ENCODE results near the gene SLC6A17.

Gene SLC6A17

GRCh38 chr1:110205591-110206155, 55.4 kb downstream of the SLC6A17 start:
- no peak for TF ChIP-seq CTCF (IDR thresholded peaks at IDR 0.05; ENCODE audit: low read length, missing control alignments)
- H3K4me3 ChIP-seq (replicated peaks; ENCODE audit: low read depth, low read length), result no peak overlapping the region
- no peak for DNase-seq (ENCODE audit: low read depth)

- no peak for TF ChIP-seq CTCF (IDR thresholded peaks at IDR 0.05; ENCODE audit: low read length, missing control alignments)
- no peak for DNase-seq (ENCODE audit: low read depth)
- H3K4me3 ChIP-seq (replicated peaks; ENCODE audit: low read depth, low read length), result no peak overlapping the region
Measured at GRCh38 chr1:110206261-110206920, 56.1 kb downstream of the SLC6A17 start.

GRCh38 chr1:110207831-110208230, 57.5 kb downstream of the SLC6A17 start:
- TF ChIP-seq CTCF (IDR thresholded peaks at IDR 0.05; ENCODE audit: low read length, missing control alignments), result peak; percentile 92

GRCh38 chr1:110208916-110209645, 58.8 kb downstream of the SLC6A17 start:
- DNase-seq (ENCODE audit: low read depth), result no peak
- H3K4me3 ChIP-seq (replicated peaks; ENCODE audit: low read depth, low read length), result peak overlapping the region; percentile 54
- TF ChIP-seq CTCF (IDR thresholded peaks at IDR 0.05; ENCODE audit: low read length, missing control alignments), result no peak

More at GRCh38 chr1:110207831-110208230, 57.5 kb downstream of the SLC6A17 start:
- peak; percentile 57 for DNase-seq (ENCODE audit: low read depth)
- H3K4me3 ChIP-seq (replicated peaks; ENCODE audit: low read depth, low read length), result no peak overlapping the region

- peak; percentile 79 for DNase-seq (ENCODE audit: low read depth)
- peak within 1 kb of the TSS; percentile 54 for H3K4me3 ChIP-seq (replicated peaks; ENCODE audit: low read depth, low read length)
- no peak for TF ChIP-seq CTCF (IDR thresholded peaks at IDR 0.05; ENCODE audit: low read length, missing control alignments)
Measured at GRCh38 chr1:110209715-110210603, 59.7 kb downstream of the SLC6A17 start, which contains the start of gene KCNC4. Gene KCNC4, plus strand, starts transcription at chr1:110210314. Its CDS starts 1,186 bp downstream, at chr1:110211500.

Measured in fibroblast of pulmonary artery (primary cell).